Stimulated activated CD8-positive, alpha-beta memory T cell treated with anti-CD3 and anti-CD28 coated beads, Interleukin-12 subunit alpha, Interleukin-12 subunit beta, amount 100 ng/mL, for 24 hours (primary cell): Measurements from ENCODE around the gene STPG4.
"Not testable (repeated sequence)": the region's sequence is repeated elsewhere in the genome, so short reads cannot be mapped to it uniquely, and the experiment has no call there.

ENCODE experiments used
- DNase-seq: peaks from one replicate; pipeline ENCODE4 v3.0.0-alpha.2; 2020; ENCODE audit errors: extremely low read depth

Gene STPG4

DNA sequence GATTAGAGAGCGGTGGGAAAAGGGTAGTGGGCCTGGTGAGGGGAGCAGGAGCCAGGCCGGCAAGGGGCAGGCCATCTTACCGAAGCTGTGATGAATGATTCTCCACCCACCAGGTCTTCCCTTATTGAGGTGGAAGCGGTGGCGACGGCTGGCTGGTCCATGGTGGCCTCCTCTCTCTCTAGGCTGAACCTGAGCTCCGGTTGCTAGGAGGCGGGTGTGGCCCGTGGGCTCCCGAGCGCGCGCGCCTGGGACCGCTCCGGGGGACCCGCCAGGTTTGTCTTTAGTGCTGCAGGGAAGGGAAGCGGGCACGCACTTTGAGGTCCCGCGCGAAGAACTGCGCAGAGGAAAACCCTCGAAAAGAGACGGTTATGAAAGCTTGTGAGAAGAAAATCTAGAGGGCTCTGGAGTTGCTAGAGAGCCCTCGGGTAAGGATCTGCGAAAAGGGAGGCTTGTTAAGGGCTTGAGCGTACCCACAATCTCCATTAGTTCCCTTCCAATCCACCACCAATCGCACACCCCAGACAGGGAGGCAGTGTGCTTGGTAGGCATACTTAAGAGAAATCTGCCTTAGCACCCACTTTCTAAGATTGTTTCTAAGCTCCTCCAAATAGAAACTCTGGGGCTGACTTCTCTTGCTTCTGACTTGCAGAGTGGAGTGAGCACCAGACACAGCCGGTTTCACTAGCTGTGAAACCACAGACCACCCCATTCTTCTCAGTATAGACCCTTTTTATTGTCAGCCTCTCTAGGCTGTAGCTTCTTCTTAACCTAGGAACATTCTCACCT, at the start of gene STPG4:
STPG4 (minus strand) TSS at position 218 of the 786 bp plus-strand sequence; CDS start at position 161, 57 bp downstream.
- no peak for DNase-seq

GRCh38 chr2:47204691-47205090, 49.6 kb upstream of the STPG4 start:
- DNase-seq: no peak

- DNase-seq: no peak
Observed at GRCh38 chr2:47203995-47204394, 48.9 kb upstream of the STPG4 start.

- no peak for DNase-seq
Observed at GRCh38 chr2:47201224-47201623, 46.1 kb upstream of the STPG4 start.

GRCh38 chr2:47198985-47199451, 43.9 kb upstream of the STPG4 start:
- DNase-seq: no peak

DNA sequence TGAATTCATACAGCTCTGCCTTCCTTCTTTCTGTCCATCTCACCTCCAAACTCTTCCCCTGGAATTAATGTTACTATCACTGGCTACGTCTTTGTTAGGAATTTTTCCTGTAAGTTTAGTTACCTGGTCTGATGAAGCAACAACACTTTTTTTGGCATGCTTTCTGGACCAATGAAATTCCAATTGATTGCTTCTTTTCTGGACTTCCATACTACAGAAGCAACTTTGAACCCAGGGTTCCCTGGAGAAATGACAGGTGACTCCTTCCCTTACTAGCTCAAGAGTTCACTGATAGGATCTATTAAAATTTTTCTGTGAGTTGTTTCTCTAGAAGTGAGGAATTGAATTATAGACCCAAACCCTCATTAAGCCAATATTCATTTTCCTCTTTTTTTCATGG, 41.4 kb upstream of the STPG4 start:
- DNase-seq: no peak

DNA sequence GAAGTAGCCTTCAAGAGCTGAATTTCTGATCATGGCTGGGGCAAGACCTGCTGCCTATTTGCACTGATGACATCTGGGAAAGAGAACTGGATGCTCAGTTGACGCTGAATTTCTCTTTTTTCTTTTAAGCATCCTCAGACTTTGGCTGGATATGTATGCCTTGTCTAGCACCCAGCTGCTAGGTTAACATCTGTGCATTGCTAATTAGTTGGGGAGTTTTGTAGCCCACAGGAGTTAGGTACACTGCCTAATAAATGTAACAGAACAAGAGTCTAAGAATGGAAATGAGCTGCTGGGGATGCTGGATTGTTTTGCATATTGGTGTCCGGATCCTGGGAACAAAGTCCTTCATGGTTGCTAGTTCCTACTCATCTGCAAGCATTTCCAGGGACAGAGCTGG, 40.9 kb upstream of the STPG4 start:
- no peak for DNase-seq

DNA sequence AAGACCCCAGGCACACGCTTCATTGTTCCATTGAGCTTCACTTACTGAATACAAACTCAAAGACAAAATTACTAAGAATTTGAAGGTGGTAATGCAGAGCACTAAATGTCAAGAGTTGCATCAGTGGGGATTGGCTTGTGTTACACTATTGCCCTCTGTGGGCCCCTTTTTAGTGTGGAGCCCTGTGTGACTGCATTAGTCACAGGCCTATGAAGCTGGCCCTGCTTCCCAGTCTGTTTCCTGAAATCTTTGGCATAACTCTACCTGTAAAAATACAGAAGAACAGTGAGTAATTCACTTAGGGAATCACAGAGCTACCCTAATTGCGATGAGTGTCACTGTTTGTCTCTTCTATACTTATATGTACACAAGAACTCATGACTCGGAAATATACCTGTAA, 40.0 kb upstream of the STPG4 start:
- no peak for DNase-seq

- no peak for DNase-seq
Observed at GRCh38 chr2:47194410-47194809, 39.3 kb upstream of the STPG4 start.

DNA sequence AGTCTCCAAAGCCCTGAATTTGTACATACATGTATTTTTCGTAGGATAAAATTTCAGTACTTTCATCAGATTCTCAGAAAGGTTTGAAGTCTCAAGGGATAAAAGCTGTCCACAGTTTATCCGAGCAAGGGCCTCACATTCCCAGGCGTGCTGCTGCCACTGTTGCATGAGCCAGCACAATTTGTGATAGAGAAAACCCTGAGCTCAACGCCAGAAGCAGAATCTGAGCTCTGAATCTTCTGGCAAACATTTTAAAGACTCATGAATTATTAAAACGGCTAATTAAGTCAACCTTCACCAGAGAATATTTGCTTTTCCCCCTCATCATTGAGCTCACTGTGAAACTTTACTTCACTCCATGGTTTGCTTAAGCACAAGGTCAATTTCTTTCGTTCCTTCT, 38.5 kb upstream of the STPG4 start:
- DNase-seq: no peak

GRCh38 chr2:47190188-47190881, 35.2 kb upstream of the STPG4 start:
- no peak for DNase-seq

DNA sequence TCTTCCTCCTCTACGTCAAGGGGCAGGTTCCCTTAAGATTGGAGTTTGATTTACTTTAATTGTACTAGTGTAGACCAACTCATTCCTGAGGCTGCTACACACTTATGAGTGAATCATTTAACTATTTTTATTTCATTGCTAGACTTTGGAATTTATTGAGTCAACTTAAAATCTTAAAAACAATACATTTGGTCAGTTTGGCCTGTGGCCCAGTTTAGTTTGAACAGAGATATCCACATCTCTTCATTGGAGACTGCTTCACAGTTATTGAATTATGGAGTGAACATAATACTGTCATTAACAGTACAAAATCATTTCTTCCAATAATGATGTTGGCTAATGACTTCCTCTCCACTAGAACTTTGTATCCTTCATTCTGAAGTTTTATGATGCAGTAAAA, 34.5 kb upstream of the STPG4 start:
- no peak for DNase-seq

- no peak for DNase-seq
Observed at GRCh38 chr2:47187069-47187468, 32.0 kb upstream of the STPG4 start.

GRCh38 chr2:47186351-47186750, 31.2 kb upstream of the STPG4 start:
- DNase-seq: no peak

- DNase-seq: not testable (repeated sequence)
Observed at GRCh38 chr2:47185098-47185497, 30.0 kb upstream of the STPG4 start.

- DNase-seq: no peak
Observed at GRCh38 chr2:47181176-47181575, 26.1 kb upstream of the STPG4 start.

DNA sequence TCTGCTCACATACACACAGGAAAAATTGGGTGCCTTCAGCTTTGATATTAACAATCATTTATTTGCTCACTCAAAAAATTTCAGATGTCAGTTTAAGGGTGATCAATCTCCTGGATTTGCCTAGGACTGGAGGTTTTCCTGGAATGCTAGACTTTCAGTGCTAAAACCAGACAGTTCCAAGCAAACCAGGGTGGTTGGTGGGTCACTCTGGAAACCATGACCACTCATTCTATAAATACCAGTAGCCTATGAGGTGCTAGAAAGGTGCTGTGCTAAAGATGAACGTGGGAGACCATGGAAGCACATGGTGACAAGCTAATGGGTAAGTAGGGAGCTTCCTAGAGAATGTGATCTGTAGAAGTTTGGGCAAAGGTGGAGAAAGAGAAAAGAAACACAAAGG, 25.4 kb upstream of the STPG4 start:
- no peak for DNase-seq

GRCh38 chr2:47179388-47179787, 24.3 kb upstream of the STPG4 start:
- DNase-seq: no peak

DNA sequence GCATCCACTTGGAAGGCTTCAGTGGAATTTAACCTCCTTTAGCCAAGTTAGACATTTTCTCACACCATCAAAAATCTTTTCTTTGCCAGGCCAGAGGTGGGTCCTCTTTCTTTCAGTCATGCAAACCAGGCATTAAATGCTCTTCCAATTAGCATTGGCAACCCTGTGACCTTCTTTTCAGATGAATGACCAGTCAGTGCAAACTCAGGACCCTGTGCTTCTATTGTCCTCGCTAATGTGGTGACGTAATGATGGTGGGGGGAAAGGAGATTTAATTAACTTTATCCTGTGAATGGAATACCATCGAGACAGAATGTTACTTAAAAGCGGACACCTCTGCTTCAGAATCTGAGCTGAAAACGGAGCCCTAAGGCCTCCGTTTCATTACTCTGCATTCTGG, 23.2 kb upstream of the STPG4 start:
- DNase-seq: no peak

DNA sequence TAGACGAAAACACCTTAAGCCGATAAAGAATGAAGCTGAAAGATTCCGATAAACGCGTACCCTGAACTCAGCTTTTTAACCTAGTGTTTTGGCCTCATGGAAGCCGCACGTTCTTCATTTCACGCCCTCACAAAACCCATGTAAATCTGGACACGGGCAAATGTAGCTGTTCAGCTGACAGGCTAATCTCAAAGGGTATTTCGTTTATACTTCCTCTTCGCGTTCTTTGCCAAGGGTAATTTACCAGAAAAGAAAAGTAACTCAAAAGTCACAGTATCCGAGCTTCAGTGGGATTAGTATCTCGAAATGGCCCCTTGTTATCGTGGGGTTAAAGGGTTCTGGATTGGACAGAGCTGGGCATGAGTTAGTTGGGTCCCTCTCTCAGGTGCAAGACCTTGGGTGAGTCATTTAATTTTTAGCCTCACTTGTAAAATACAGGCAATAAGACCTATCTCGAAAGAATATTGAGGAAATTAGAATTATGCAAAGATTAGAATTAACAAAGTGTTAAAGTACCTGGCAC, 22.0 kb upstream of the STPG4 start:
- DNase-seq: no peak

DNA sequence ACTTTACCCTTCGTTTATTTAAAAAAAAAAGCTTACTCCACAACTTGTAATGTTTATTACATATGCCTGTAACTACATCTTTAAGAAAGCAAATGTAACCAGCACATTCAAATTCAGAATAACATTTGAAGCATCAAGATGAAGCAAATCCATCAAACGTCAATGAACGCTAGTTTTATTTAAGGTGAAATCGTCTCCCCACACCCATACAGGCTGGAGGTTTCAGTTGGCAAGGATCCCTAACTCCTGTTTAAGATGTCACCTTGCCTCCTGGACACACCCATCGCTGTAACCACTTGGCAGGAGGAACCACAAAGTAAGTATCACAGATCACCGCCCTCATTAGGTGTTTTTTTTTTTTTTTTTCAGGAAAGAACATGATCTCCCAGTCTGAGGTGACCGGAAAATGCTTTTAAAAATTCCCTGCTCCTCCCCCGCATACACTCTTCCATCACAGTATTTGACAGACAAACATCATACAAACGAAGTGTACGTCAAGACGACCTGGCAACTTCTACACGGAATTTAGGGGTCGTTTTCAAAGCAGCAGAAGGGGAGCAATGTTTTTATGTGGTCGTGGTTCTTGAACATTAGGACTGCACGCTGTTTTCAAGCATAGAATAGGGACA, 19.7 kb upstream of the STPG4 start:
- no peak for DNase-seq

- DNase-seq: no peak
Observed at GRCh38 chr2:47173986-47174732, 19.1 kb upstream of the STPG4 start.
